ENCODE measurements around the gene NCKAP5L. TPM values are rescaled to one million over a fixed set of nuclear protein-coding genes. Genes with fewer than 3 reads are reported as not detected.

NCKAP5L gene
- polyA plus RNA-seq, 3 donors = 14.7 to 23.3 (median 22.8) TPM

DNA sequence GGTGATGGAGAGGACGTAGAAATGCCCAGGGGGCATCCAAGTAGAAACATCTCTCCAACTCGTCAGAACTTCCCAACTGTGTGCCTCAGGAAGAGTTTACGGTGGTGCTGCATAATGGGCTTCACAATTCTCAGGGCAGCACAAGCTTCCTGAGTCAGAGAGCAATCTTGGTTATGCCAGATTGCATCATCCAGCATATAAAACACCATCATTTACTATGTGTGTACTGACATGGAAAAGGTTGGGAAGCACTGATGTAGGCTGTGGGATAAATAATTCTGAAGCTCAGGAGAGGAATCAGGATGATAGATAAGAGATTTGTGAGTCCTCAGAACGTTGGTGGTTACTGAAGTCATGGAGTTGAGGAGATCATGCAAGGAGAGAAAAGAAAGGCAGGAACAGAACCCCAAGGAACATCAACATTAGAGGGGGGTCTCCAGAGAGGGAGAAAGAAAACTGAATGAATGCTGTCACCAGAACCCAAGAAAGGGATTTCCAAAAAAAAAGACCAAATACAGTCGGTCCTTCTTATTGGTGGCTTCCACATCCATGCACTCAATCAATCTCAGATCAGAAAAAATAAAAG lies 4.7 kb upstream of the NCKAP5L start:
- DNase-seq (ENCODE audit: extremely low read depth in 1 of 11, low read depth in 9 of 11, low spot score in 4 of 11) = no peak

GRCh38 chr12:49831717-49832116 lies 3.5 kb upstream of the NCKAP5L start:
- no peak for DNase-seq (ENCODE audit: extremely low read depth in 1 of 11, low read depth in 9 of 11, low spot score in 4 of 11)

DNA sequence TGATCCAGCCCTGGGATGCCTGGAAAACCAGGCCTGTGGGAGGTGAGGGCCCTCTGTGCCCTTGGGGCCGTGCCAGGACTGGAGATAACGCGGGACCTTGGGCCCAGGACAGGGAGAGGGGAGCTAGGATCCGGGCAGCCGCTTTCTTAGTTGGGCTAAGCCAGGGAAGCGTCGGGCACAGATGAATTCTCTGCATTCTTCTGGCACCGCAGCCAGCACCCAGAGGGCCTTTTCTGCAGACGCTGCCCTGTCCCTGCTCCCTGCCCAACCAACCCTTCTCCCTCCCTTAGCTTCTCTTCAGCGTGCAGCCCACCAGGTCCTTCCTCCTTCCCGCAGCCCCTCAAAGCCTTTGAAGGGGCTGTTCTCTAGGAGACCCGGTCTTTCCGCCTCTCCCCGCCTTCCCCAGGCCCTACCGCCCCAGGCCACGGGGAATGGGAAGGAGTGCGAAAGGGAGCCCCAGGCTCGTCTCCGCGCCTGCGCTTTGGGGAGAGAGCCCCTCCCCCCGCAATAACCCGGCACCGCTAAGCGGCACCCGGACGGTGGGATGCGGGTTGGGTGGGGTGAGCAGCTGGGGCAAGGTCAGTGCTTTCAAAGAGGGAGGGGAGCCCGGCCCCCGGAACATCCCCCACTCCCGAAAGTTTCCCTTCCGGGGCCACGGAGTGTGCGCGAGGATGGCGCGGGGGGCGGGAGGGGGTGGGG lies 663 bp downstream of the NCKAP5L start:
- DNase-seq (ENCODE audit: extremely low read depth in 1 of 11, low read depth in 9 of 11, low spot score in 4 of 11) = peak in 2 of 11 donors; percentile 59 to 62

DNA sequence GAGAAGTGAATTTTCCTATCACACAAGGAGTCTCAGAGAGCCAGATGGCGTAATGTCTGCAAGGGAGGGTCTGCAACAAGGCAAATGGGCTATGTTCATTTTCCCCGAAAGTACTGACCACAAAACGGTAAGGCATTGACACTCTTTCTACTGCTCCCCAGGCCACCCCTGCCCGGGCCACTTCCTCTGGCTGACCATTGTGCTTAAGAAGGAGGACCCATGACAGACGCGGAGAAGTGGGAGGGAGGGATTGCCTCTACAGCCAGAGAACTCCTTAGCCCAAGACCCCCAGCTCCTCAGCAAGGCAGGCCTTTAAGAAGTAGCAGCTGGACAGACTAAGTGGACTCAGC lies 1.2 kb downstream of the NCKAP5L start:
- no peak for DNase-seq (ENCODE audit: extremely low read depth in 1 of 11, low read depth in 9 of 11, low spot score in 4 of 11)

GRCh38 chr12:49825971-49826421 lies 2.2 kb downstream of the NCKAP5L start:
- DNase-seq (ENCODE audit: extremely low read depth in 1 of 11, low read depth in 9 of 11, low spot score in 4 of 11) = no peak

DNA sequence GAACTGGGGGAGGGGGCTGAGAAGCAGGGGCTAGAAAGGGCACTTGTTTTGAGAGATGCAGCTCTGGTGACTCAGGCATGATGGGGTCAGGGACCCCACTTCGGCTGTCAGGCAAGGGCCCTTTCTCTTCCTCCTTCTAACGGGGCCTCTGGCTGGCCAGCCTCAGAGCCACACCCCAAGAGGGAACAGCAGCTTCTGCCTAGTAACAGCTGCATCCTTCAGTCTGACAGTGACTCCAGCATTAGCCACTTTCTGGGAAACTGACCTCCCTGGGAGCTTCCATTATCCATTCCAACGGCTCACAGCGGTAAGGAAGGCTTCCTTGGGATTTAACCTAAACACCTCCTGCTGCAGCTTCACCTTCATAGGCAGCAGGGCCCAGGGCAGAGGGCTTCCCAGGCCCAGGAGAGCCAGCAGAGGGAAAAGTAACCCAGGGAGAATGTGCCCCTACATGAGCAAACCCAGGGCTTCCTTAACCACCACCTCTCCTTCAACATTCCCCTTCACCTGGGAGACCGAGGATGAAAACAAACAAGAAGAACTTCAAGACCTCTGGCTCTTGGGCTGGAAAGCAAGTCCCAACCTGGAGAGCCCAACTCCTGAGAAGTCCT lies 2.7 kb downstream of the NCKAP5L start:
- no peak for DNase-seq (ENCODE audit: extremely low read depth in 1 of 11, low read depth in 9 of 11, low spot score in 4 of 11)

DNA sequence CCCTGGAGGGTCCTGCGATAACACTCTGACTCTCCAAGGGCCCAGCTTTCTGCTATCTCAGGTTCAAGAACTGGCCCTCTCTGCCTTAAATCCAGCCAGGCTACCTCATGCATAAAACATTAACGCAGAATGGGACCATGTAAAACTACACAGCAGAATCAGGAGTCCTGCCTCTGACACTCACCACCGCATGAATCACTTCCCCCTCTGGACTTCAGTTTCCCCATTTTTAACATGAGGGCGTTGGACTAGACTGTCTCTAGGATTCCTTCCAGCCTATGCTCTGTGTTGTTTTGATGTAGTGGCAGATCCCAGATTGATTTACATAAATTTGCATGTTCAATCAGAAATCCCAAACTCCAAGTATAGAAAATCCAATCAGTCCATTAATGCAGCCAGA lies 3.3 kb downstream of the NCKAP5L start:
- DNase-seq (ENCODE audit: extremely low read depth in 1 of 11, low read depth in 9 of 11, low spot score in 4 of 11) = no peak

DNA sequence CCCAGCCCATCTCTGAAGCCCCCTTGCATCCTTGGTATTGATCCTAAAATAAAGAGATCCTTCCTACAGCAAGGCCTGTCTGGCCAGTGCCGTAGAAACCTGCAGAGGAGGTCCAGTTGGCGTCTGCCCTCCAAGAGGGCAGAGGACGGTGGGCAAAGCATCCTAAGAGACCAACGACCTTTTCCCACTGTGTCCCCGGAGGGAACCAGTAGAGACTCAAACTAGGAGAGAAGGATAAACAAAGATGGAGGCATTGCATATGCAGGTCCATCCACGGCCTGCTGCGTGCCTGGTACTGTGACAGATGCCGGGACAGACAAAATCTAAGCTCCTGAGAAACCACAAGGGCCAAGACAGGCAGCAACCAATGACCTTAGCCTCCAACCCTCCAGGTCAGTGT lies 3.8 kb downstream of the NCKAP5L start:
- DNase-seq (ENCODE audit: extremely low read depth in 1 of 11, low read depth in 9 of 11, low spot score in 4 of 11) = no peak

- no peak for DNase-seq (ENCODE audit: extremely low read depth in 1 of 11, low read depth in 9 of 11, low spot score in 4 of 11)
Measured at GRCh38 chr12:49823951-49824350, 4.3 kb downstream of the NCKAP5L start.

DNA sequence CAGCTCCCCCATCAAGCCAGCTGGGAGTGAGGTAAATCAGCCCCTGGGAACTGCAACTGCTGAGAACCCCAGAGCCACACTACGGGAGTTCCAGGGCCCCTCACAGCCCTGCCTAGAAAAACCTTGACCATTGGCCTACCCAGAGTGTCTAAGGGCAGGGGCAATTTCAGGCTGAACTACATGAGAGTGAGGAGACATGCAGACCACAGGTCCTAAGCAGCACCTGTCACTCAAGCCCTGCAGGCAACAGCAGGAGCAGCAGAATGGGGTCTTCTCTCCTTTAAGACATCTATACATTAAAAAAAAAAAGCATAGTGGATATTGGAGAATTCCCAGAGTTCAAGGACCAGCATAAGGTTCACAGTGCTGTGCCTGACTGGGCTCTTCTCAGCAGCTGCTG lies 4.9 kb downstream of the NCKAP5L start:
- DNase-seq (ENCODE audit: extremely low read depth in 1 of 11, low read depth in 9 of 11, low spot score in 4 of 11) = no peak

DNA sequence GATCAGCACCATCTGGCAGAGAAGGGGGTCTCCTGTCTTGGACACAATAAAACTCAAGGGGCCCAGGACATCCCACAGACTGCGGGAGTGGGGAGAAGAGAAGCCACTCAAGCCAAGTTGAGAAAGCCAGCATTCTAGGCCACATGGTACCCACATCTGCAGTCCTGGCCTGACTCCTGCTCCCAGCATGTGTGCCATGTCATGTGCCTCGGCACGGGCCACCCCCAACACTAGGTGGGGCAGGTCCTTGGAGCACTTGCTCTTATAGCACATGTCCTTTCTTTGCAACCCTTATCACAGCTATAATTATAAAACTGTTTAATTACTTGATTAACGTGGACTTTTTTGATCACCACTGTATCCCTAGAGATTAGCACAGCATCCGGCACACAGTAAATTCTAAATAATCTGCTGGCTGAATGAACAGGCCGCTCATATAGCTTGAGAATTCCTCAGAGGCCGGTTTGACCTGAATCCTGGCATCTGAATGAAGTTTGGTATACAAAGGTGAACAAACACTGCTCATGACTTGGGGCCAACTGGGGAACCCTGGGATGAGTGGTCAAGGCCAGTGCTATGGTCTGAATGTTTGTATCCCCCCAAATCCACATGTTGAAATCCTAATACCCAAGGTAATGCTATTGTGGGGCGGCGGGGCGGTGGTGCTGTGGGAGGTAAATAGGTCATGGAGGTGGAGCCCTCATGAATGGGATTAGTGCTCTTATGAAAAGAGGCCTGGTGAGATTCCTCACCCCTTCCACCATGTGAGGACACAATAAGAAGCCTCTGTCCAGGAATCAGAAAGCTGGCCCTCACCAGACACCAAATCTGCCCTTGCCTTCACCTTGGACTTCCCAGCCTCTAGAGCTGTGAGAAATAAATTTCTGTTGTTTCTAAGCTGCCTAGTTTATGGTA lies 6.6 kb downstream of the NCKAP5L start:
- DNase-seq (ENCODE audit: extremely low read depth in 1 of 11, low read depth in 9 of 11, low spot score in 4 of 11) = no peak

DNA sequence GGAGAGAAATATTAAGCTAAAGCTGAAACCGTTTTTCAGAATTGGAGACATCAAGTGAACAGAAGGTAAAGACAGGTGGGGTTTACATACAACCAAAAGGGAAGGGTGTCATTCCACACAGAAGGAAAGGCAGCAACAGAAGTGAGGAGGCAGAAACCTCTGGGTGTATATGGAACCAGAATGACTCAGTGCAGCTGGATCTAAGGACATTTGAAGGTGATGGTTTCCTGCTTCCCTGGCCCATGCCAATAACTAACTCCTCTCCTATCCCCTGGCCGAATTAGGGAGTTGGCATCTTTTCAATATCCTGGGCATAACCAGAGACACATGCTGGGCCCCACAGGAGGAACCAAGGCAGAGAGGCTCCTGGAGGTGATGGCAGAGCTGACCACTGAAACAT lies 8.4 kb downstream of the NCKAP5L start:
- DNase-seq (ENCODE audit: extremely low read depth in 1 of 11, low read depth in 9 of 11, low spot score in 4 of 11) = no peak

- no peak for DNase-seq (ENCODE audit: extremely low read depth in 1 of 11, low read depth in 9 of 11, low spot score in 4 of 11)
Measured at GRCh38 chr12:49818241-49818895, 9.8 kb downstream of the NCKAP5L start.

DNA sequence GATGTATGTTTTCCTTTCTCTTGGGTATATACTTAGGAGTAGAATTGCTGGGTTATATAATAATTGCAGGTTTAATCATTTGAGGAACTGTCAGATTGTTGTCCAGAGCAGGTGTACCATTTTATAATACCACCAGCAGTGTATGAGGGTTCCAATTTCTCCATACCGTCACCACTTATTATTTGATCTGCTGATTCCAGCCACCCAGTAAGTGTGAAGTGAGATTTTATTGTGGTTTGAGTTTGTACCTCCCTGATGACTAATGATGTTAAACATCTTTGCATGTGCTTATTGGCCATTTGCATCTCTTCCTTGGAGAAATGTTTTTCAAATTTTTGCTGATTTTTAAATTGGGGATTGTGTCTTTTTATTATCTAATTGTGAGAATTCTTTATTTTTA lies 15.1 kb downstream of the NCKAP5L start:
- no peak for DNase-seq (ENCODE audit: extremely low read depth in 1 of 11, low read depth in 9 of 11, low spot score in 4 of 11)

GRCh38 chr12:49811961-49812401 lies 16.2 kb downstream of the NCKAP5L start:
- DNase-seq (ENCODE audit: extremely low read depth in 1 of 11, low read depth in 9 of 11, low spot score in 4 of 11) = no peak

DNA sequence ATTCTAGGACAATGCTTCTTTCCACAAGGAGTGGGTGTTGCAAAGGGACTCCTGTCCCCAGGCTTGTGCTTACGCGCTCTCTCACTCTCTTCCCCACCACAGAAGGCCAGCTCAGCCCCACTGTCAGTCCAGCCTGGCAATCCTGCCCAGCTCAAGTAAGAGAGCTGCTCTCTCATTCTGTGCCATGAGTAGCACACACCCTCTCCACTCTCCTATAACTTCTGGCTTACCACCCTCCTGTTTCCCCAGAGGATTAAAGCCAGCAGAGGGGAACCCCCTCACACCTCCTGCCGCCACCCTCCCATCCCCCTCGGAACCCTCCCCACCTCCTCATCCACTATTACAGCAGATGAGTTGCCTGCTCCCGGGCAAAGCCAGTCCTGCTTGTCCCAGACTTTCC lies 17.1 kb downstream of the NCKAP5L start:
- DNase-seq (ENCODE audit: extremely low read depth in 1 of 11, low read depth in 9 of 11, low spot score in 4 of 11) = no peak

- DNase-seq (ENCODE audit: extremely low read depth in 1 of 11, low read depth in 9 of 11, low spot score in 4 of 11) = no peak
Measured at GRCh38 chr12:49809906-49810389, 18.3 kb downstream of the NCKAP5L start.

DNA sequence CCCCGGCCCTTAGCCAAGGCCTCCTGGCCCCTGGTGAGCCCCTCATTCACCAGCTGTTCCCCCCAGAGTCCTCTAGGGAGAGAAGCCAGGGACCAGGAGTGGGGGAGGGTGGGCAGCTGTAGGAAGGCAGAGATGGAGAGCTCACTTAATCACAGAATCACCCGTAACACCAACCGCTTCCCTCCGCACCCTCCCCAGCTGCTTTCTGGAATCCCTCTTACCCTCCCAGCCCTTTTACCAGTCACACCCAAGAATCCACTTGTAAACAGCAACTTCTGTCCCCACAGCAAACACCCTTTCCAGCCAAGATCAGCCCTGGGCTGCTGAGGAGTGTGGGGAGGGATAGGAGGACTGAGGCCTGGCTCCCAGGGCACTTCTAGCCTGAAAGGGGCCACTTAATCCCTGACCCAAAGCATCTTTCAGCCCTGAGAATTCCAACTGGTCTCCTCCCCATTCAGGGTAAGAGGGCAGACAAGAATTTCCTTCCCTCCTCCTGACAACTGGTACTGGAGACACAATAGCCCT lies 18.8 kb downstream of the NCKAP5L start:
- no peak for DNase-seq (ENCODE audit: extremely low read depth in 1 of 11, low read depth in 9 of 11, low spot score in 4 of 11)

Data from renal cortex interstitium (tissue), 11 donors.